ENCODE measurements around the gene ZFPL1. TPM values are rescaled to one million over a fixed set of nuclear protein-coding genes. Genes with fewer than 3 reads are reported as not detected.

The ZFPL1 gene
- total and polyA plus RNA-seq, 4 donors: 24.9 to 69.9 (median 33.3) TPM

- Histone ChIP-seq H3K36me3 (ENCODE audit: control insufficient read depth in 1 of 2, insufficient read depth in 2 of 2, low read length in 1 of 2) (no peaks in the 10 kb centered on the region), H3K4me3 (ENCODE audit: low read length in 2 of 2) (no peak within 1 kb of the TSS), H3K4me1 (ENCODE audit: control insufficient read depth in 1 of 2, insufficient read depth in 2 of 2, low read length in 2 of 2) (no peaks in the 10 kb centered on the region), H3K27ac (ENCODE audit: low read depth in 1 of 2, low read length in 2 of 2) (no peak within 1 kb of the TSS), H3K27me3 (ENCODE audit: control insufficient read depth in 1 of 2, insufficient read depth in 2 of 2, low read length in 1 of 2) (no peaks in the 10 kb centered on the region), H3K9me3 (ENCODE audit: control insufficient read depth, low read length) (no peaks in the 10 kb centered on the region)
- intact Hi-C loops (cut with DNase I): no loop called here
- WGBS, 2 donors: 80 to 81% methylated on average over 8 of the region's 8 CpGs
- no peak for DNase-seq
- ATAC-seq (ENCODE audit: low FRiP score): no peak
These were observed 25.5 kb upstream of the ZFPL1 start, which contains the start of gene NAALADL1 for GRCh38 chr11:65058419-65059054. NAALADL1 (minus strand) TSS chr11:65058553; CDS start chr11:65058521, 32 bp downstream.

DNA sequence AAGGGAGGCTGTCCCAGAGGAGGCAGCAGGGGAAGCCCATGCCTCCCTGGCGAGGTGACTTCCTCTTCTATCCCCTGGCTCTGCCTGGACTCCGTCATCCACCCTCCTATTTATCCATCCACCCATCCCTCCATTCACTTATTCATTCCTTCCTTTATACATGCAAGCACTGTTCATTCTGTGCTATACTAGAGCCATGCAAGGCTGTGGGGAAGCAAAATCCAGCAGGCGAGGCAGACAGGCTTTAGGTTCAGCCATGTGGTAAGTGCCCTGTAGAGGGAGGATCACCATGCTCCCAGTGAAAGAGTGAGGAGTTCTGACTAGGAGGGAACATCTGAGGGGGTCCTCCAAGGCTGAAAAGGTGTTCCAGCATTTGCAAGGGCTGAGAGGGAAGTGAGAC is 24.5 kb upstream of the ZFPL1 start:
- intact Hi-C loops (cut with DNase I): no loop called here
- ATAC-seq (ENCODE audit: low FRiP score): no peak
- no peak overlapping the region for H3K27ac ChIP-seq (ENCODE audit: low read depth in 1 of 2, low read length in 2 of 2)
- H3K9me3 ChIP-seq (ENCODE audit: control insufficient read depth, low read length): no peaks in the 10 kb centered on the region
- no peaks in the 10 kb centered on the region for H3K4me1 ChIP-seq (ENCODE audit: control insufficient read depth in 1 of 2, insufficient read depth in 2 of 2, low read length in 2 of 2)
- no peaks in the 10 kb centered on the region for H3K36me3 ChIP-seq (ENCODE audit: control insufficient read depth in 1 of 2, insufficient read depth in 2 of 2, low read length in 1 of 2)
- no peak overlapping the region for H3K4me3 ChIP-seq (ENCODE audit: low read length in 2 of 2)
- DNase-seq: no peak
- no peaks in the 10 kb centered on the region for H3K27me3 ChIP-seq (ENCODE audit: control insufficient read depth in 1 of 2, insufficient read depth in 2 of 2, low read length in 1 of 2)
- WGBS, 2 donors: 37 to 59% methylated on average over 3 of the region's 3 CpGs

- H3K9me3 ChIP-seq (ENCODE audit: control insufficient read depth, low read length): no peaks in the 10 kb centered on the region
- H3K36me3 ChIP-seq (ENCODE audit: control insufficient read depth in 1 of 2, insufficient read depth in 2 of 2, low read length in 1 of 2): no peaks in the 10 kb centered on the region
- H3K27me3 ChIP-seq (ENCODE audit: control insufficient read depth in 1 of 2, insufficient read depth in 2 of 2, low read length in 1 of 2): no peaks in the 10 kb centered on the region
- WGBS, 2 donors: 56 to 61% methylated on average over 10 of the region's 10 CpGs
- ATAC-seq (ENCODE audit: low FRiP score) (no peak), DNase-seq (no peak)
- no peak overlapping the region for H3K27ac ChIP-seq (ENCODE audit: low read depth in 1 of 2, low read length in 2 of 2)
- intact Hi-C loops (cut with DNase I): no loop called here
- no peaks in the 10 kb centered on the region for H3K4me1 ChIP-seq (ENCODE audit: control insufficient read depth in 1 of 2, insufficient read depth in 2 of 2, low read length in 2 of 2)
- H3K4me3 ChIP-seq (ENCODE audit: low read length in 2 of 2): no peak overlapping the region
These were observed 23.8 kb upstream of the ZFPL1 start for GRCh38 chr11:65059959-65060824.

GRCh38 chr11:65060913-65061408 is 23.1 kb upstream of the ZFPL1 start:
- WGBS, 2 donors: 60 to 62% methylated on average over 9 of the region's 9 CpGs
- H3K36me3 ChIP-seq (ENCODE audit: control insufficient read depth in 1 of 2, insufficient read depth in 2 of 2, low read length in 1 of 2): no peaks in the 10 kb centered on the region
- H3K4me1 ChIP-seq (ENCODE audit: control insufficient read depth in 1 of 2, insufficient read depth in 2 of 2, low read length in 2 of 2): no peaks in the 10 kb centered on the region
- intact Hi-C loops (cut with DNase I): no loop called here
- no peak overlapping the region for H3K27ac ChIP-seq (ENCODE audit: low read depth in 1 of 2, low read length in 2 of 2)
- H3K9me3 ChIP-seq (ENCODE audit: control insufficient read depth, low read length): no peaks in the 10 kb centered on the region
- H3K4me3 ChIP-seq (ENCODE audit: low read length in 2 of 2): no peak overlapping the region
- no peaks in the 10 kb centered on the region for H3K27me3 ChIP-seq (ENCODE audit: control insufficient read depth in 1 of 2, insufficient read depth in 2 of 2, low read length in 1 of 2)
- DNase-seq (no peak), ATAC-seq (ENCODE audit: low FRiP score) (no peak)

- ATAC-seq (ENCODE audit: low FRiP score) (no peak), DNase-seq (no peak)
- intact Hi-C loops (cut with DNase I): no loop called here
- Histone ChIP-seq H3K27me3 (ENCODE audit: control insufficient read depth in 1 of 2, insufficient read depth in 2 of 2, low read length in 1 of 2) (no peaks in the 10 kb centered on the region), H3K4me1 (ENCODE audit: control insufficient read depth in 1 of 2, insufficient read depth in 2 of 2, low read length in 2 of 2) (no peaks in the 10 kb centered on the region), H3K9me3 (ENCODE audit: control insufficient read depth, low read length) (no peaks in the 10 kb centered on the region), H3K27ac (ENCODE audit: low read depth in 1 of 2, low read length in 2 of 2) (no peak overlapping the region), H3K4me3 (ENCODE audit: low read length in 2 of 2) (no peak overlapping the region), H3K36me3 (ENCODE audit: control insufficient read depth in 1 of 2, insufficient read depth in 2 of 2, low read length in 1 of 2) (no peaks in the 10 kb centered on the region)
- WGBS, 2 donors: 63 to 81% methylated on average over 3 of the region's 3 CpGs
These were observed 20.5 kb upstream of the ZFPL1 start for GRCh38 chr11:65063532-65063931.

- Histone ChIP-seq H3K27ac (ENCODE audit: low read depth in 1 of 2, low read length in 2 of 2) (no peak overlapping the region), H3K9me3 (ENCODE audit: control insufficient read depth, low read length) (no peaks in the 10 kb centered on the region), H3K27me3 (ENCODE audit: control insufficient read depth in 1 of 2, insufficient read depth in 2 of 2, low read length in 1 of 2) (no peaks in the 10 kb centered on the region), H3K36me3 (ENCODE audit: control insufficient read depth in 1 of 2, insufficient read depth in 2 of 2, low read length in 1 of 2) (no peaks in the 10 kb centered on the region), H3K4me1 (ENCODE audit: control insufficient read depth in 1 of 2, insufficient read depth in 2 of 2, low read length in 2 of 2) (no peaks in the 10 kb centered on the region), H3K4me3 (ENCODE audit: low read length in 2 of 2) (no peak overlapping the region)
- ATAC-seq (ENCODE audit: low FRiP score): no peak
- WGBS, 2 donors: 82 to 88% methylated on average over 4 of the region's 4 CpGs
- intact Hi-C loops (cut with DNase I): no loop called here
- DNase-seq: no peak
These were observed 19.2 kb upstream of the ZFPL1 start for GRCh38 chr11:65064847-65065240.

DNA sequence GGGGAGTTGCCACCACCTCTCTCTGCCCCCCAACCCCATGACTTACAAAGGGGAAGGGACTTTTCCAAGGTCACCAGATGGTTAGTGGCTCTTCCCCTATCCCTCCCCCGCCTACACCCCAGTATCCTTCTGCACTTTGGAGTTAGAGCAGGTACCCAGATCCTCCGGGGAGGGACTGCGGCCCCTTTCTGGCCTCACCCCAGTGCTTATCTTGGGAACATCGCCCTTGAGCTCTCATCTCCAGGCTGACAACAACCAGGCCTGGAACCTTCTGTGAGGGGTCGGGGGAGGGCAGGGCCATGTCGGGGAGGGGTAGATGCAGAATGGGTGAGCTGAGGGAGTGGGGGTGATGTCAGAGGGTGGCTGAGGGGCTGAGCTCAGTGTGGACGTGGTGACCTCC is 18.2 kb upstream of the ZFPL1 start:
- 75 to 85% methylated on average over 7 of the region's 7 CpGs for WGBS, 2 donors
- no peak for DNase-seq
- Histone ChIP-seq H3K4me3 (ENCODE audit: low read length in 2 of 2) (no peak overlapping the region), H3K27me3 (ENCODE audit: control insufficient read depth in 1 of 2, insufficient read depth in 2 of 2, low read length in 1 of 2) (no peaks in the 10 kb centered on the region), H3K4me1 (ENCODE audit: control insufficient read depth in 1 of 2, insufficient read depth in 2 of 2, low read length in 2 of 2) (no peaks in the 10 kb centered on the region), H3K36me3 (ENCODE audit: control insufficient read depth in 1 of 2, insufficient read depth in 2 of 2, low read length in 1 of 2) (no peaks in the 10 kb centered on the region), H3K27ac (ENCODE audit: low read depth in 1 of 2, low read length in 2 of 2) (no peak overlapping the region), H3K9me3 (ENCODE audit: control insufficient read depth, low read length) (no peaks in the 10 kb centered on the region)
- intact Hi-C loops (cut with DNase I): no loop called here
- ATAC-seq (ENCODE audit: low FRiP score): no peak

- no peak overlapping the region for H3K4me3 ChIP-seq (ENCODE audit: low read length in 2 of 2)
- H3K9me3 ChIP-seq (ENCODE audit: control insufficient read depth, low read length): no peaks in the 10 kb centered on the region
- H3K36me3 ChIP-seq (ENCODE audit: control insufficient read depth in 1 of 2, insufficient read depth in 2 of 2, low read length in 1 of 2): no peaks in the 10 kb centered on the region
- no peaks in the 10 kb centered on the region for H3K4me1 ChIP-seq (ENCODE audit: control insufficient read depth in 1 of 2, insufficient read depth in 2 of 2, low read length in 2 of 2)
- intact Hi-C loops (cut with DNase I): no loop called here
- ATAC-seq (ENCODE audit: low FRiP score) (no peak), DNase-seq (no peak)
- no peak overlapping the region for H3K27ac ChIP-seq (ENCODE audit: low read depth in 1 of 2, low read length in 2 of 2)
- WGBS, 2 donors: 76 to 79% methylated on average over 11 of the region's 11 CpGs
- H3K27me3 ChIP-seq (ENCODE audit: control insufficient read depth in 1 of 2, insufficient read depth in 2 of 2, low read length in 1 of 2): no peaks in the 10 kb centered on the region
These were observed 17.7 kb upstream of the ZFPL1 start for GRCh38 chr11:65066315-65066714.
